Stimulated activated CD4-positive, alpha-beta T cell treated with anti-CD3 and anti-CD28 coated beads, TNF-alpha, amount 100 ng/mL, for 4 hours (primary cell): ENCODE data around the gene ATP7B.

Experiments used
- DNase-seq, 3 experiments: peaks; one replicate each; pipeline ENCODE4 v3.0.0-alpha.2; 2020; ENCODE audit warnings: low read depth in 3 of 3

The ATP7B gene

DNA sequence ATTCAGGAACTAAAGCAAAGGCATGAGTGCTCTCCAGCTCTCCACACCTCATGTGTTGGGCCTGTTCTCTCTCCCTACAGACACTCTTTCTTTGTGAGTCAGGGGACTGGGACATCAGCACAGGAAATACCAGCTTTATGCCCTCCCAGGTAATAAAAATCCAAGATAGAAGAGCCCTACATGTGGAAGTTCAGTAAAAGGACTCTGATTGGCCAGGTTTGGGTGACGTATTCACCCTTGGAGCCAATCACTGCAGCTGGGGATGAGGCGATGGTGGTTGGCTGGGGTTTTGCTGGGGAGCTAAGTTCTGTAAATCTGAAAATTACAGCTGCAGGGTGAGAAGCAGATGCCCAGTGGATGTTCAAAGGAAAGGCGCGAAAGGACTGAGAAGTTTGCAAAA, 117.0 kb downstream of the ATP7B start:
- no peak for DNase-seq

DNA sequence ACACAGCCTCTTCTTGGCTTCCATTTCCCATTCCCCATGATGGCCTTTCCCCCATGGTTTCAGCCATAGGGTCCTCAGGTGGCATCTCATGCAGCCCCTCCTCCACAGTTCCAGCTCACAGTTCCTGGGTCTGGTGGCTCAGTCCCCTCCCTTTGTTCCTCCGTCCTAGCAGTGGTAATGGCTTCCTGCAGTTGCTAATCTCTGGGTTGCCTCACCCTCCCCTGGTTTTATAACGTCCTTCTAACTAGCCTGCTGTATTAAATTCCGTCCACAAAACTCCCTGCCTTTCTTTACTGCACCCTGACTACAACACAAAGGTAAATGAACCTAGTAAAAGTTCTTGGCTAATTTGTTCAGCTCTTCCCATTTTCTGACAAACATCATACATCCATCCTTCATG, 118.6 kb downstream of the ATP7B start:
- no peak for DNase-seq

GRCh38 chr13:51887468-51887867, 123.8 kb downstream of the ATP7B start:
- DNase-seq: no peak

- no peak for DNase-seq
Measured at GRCh38 chr13:51885651-51886050, 125.6 kb downstream of the ATP7B start.

DNA sequence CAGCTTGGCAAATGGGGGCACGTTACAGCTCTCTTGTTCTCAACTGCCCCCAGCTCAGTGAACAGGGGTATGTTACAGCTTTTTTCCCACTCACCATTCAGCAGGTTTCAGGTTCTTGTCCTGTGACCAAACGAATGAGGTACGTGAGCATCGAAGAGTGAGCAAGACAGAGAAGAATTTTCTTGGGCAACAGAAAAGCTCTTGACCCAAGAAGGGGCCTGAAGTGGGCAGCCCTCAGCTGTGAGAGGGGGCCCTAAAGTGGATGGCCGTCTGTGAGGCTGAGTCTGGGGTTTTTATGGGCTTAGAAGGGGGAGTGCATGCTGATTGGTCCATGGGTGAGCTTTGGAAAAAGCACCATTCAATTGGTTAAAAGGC, 128.0 kb downstream of the ATP7B start:
- DNase-seq: no peak
